B cell (primary cell): Measurements from ENCODE around the gene HSPA12B. TPM values are rescaled to one million over a fixed set of nuclear protein-coding genes. Genes with fewer than 3 reads are reported as not detected.

Source experiments
- ATAC-seq: fragments of 200-7000 bp; cut with Tn5 transposase; one replicate; pipeline ENCODE4 v1.10.0; 2021; ENCODE audit warnings: low read depth, mild to moderate bottlenecking, moderate number of reproducible peaks, moderate library complexity
- CTCF ChIA-PET: fragments of 350-600 bp; sonication (Branson Sonifier 250); formaldehyde crosslinking; loops from one replicate; lab custom pipeline; 2021; ENCODE audit warnings: antibody characterized with exemption, inconsistent platforms; lab: Charles Lee
- POLR2A ChIA-PET: fragments of 350-600 bp; sonication (Branson Sonifier 250); formaldehyde crosslinking; loops from one replicate; lab custom pipeline; 2021; ENCODE audit warnings: antibody characterized with exemption; lab: Charles Lee
- DNase-seq: peaks from one replicate; pipeline ENCODE4 v3.0.0; 2013
- H2AFZ ChIP-seq: 2 replicates; pipeline ENCODE4 v1.6.1; 2012; ENCODE audit warnings: mild to moderate bottlenecking, low read depth, low read length; ENCODE audit not compliant: insufficient read depth, poor library complexity, severe bottlenecking
- H3K27ac ChIP-seq, 2 donors: 1 replicate in 1 of 2; 2 replicates in 1 of 2; pipeline ENCODE4 v1.5.1; 2012 to 2013; ENCODE audit warnings: low read length in 2 of 2, mild to moderate bottlenecking in 2 of 2, moderate library complexity in 1 of 2
- H3K27me3 ChIP-seq, 4 experiments: fragments of 200-600 bp in 1 of 4; sonication (generic) in 1 of 4; replicated peaks in 1 of 4; 1 replicate in 2 of 4; 2 replicates in 2 of 4; pipeline versions ENCODE4 v1.6.1 to v1.7.0; 2013 to 2016; ENCODE audit warnings: low read length in 3 of 4, mild to moderate bottlenecking in 2 of 4, mixed read lengths in 1 of 4, moderate library complexity in 1 of 4; ENCODE audit not compliant: insufficient read depth in 4 of 4, control insufficient read depth in 3 of 4; ENCODE audit errors: control extremely low read depth in 1 of 4
- H3K36me3 ChIP-seq, 2 experiments: replicated peaks in 1 of 2; 1 replicate in 1 of 2; 2 replicates in 1 of 2; pipeline versions ENCODE4 v1.6.1 to v1.7.1; 2013; ENCODE audit warnings: low read length in 1 of 2; ENCODE audit not compliant: insufficient read depth in 2 of 2, control insufficient read depth in 1 of 2; ENCODE audit errors: control extremely low read depth in 1 of 2, extremely low read depth in 1 of 2
- H3K4me1 ChIP-seq, 2 donors: fragments of 200-600 bp in 1 of 2; sonication (generic) in 1 of 2; 1 replicate in 1 of 2; 2 replicates in 1 of 2; pipeline versions ENCODE4 v1.5.1 to v1.6.1; 2013 to 2017; ENCODE audit warnings: low read length in 2 of 2; ENCODE audit not compliant: control insufficient read depth in 2 of 2, insufficient read depth in 2 of 2
- H3K4me2 ChIP-seq: replicated peaks from 2 replicates; pipeline ENCODE3; 2012; ENCODE audit warnings: mild to moderate bottlenecking, low read depth, low read length; ENCODE audit not compliant: poor library complexity, severe bottlenecking
- H3K4me3 ChIP-seq, 5 experiments: fragments of 200-600 bp in 1 of 5; sonication (generic) in 1 of 5; 1 replicate in 3 of 5; 2 replicates in 2 of 5; pipeline versions ENCODE4 v1.5.1 to v1.7.0; 2011 to 2016; ENCODE audit warnings: low read length in 4 of 5, mild to moderate bottlenecking in 4 of 5, low read depth in 2 of 5, control low read depth in 1 of 5, moderate library complexity in 1 of 5; ENCODE audit not compliant: insufficient read depth in 1 of 5; ENCODE audit errors: control extremely low read depth in 1 of 5, extremely low read depth in 1 of 5
- H3K79me2 ChIP-seq: fragments of 200-600 bp; sonication (generic); one replicate; pipeline ENCODE4 v1.6.0; 2016; ENCODE audit warnings: low read length; ENCODE audit not compliant: control insufficient read depth, insufficient read depth
- H3K9ac ChIP-seq: fragments of 200-600 bp; sonication (generic); 2 replicates; pipeline ENCODE4 v1.6.1; 2017; ENCODE audit warnings: mild to moderate bottlenecking, low read length, moderate library complexity
- H3K9me3 ChIP-seq, 3 donors: one replicate each; pipeline versions ENCODE4 v1.6.1 to v1.7.1; 2013; ENCODE audit warnings: low read length in 2 of 3; ENCODE audit not compliant: control insufficient read depth in 2 of 3, insufficient read depth in 1 of 3; ENCODE audit errors: control extremely low read depth in 1 of 3
- H4K20me1 ChIP-seq: 2 replicates; pipeline ENCODE4 v1.6.0; 2012; ENCODE audit warnings: mild to moderate bottlenecking, low read length; ENCODE audit not compliant: insufficient read depth, control insufficient read depth, poor library complexity, severe bottlenecking
- H3K27ac Mint-ChIP-seq: one replicate; pipeline ENCODE4 v1.8.0; 2021; ENCODE audit warnings: mixed read lengths
- H3K27me3 Mint-ChIP-seq: one replicate; pipeline ENCODE4 v1.8.0; 2021; ENCODE audit warnings: mixed read lengths
- H3K4me1 Mint-ChIP-seq: one replicate; pipeline ENCODE4 v1.8.0; 2021; ENCODE audit warnings: mixed read lengths
- H3K4me3 Mint-ChIP-seq: one replicate; pipeline ENCODE4 v1.8.0; 2021; ENCODE audit warnings: mixed read lengths
- H3K9me3 Mint-ChIP-seq: one replicate; pipeline ENCODE4 v1.8.0; 2022; ENCODE audit warnings: mixed read lengths; ENCODE audit not compliant: insufficient read depth
- CTCF ChIP-seq: fragments of 200-600 bp; IDR thresholded peaks from one replicate; pipeline ENCODE4 v1.8.0; 2022; ENCODE audit warnings: antibody characterized with exemption, mild to moderate bottlenecking
- EZH2 ChIP-seq: IDR thresholded peaks from 2 replicates; pipeline ENCODE4 v1.6.1; 2012; ENCODE audit warnings: borderline replicate concordance, low read depth, mild to moderate bottlenecking, moderate library complexity, low read length; ENCODE audit not compliant: insufficient read depth, poor library complexity, severe bottlenecking
- WGBS: methylation state at CpG from one replicate; pipeline ENCODE4 v1.1.5; 2013; ENCODE audit warnings: missing lambda C conversion rate; ENCODE audit not compliant: insufficient coverage; 5-methylcytosine and 5-hydroxymethylcytosine counted together
- intact Hi-C: fragments of 100-400 bp; cut with micrococcal nuclease; formaldehyde crosslinking; loops from one replicate; pipeline ENCODE4 v1.10.0; 2022
- polyA plus RNA-seq: library from polyadenylated mRNA; depleted of rRNA; stranded (reverse); fragments of >200 nt; gene quantifications from 2 replicates; pipeline ENCODE4 v1.2.3, GENCODE V29; 2012
- total RNA-seq, 2 donors: library from RNA; stranded (reverse); fragments of 120-200 nt in 1 of 2; gene quantifications; 1 replicate in 1 of 2; 2 replicates in 1 of 2; pipeline versions ENCODE4 v1.2.3 to v1.2.4, GENCODE V29; 2013 to 2022

Gene HSPA12B
- total and polyA plus RNA-seq, 2 donors (not counting 1 experiment from before 2014, with no cell fraction given), result not detected

- H3K4me3 ChIP-seq, result no peak overlapping the region
- no peak overlapping the region for H3K9ac ChIP-seq
- TF ChIP-seq EZH2, result no peak
- no peak for TF ChIP-seq CTCF
- ChIA-PET POLR2A (no interaction called here), CTCF (no interaction called here)
- H3K4me3 Mint-ChIP-seq, result no peak overlapping the region
- intact Hi-C loops, result no loop called here
- H3K27ac ChIP-seq, result no peak overlapping the region
- H3K36me3 ChIP-seq, result no peaks in the 10 kb centered on the region
- no peak overlapping the region for H3K27ac Mint-ChIP-seq
- no peaks in the 10 kb centered on the region for H3K9me3 Mint-ChIP-seq
- ATAC-seq (no peak), DNase-seq (no peak)
- H3K4me1 ChIP-seq, result no peaks in the 10 kb centered on the region
- peaks cover 48% of the 10 kb centered on the region for H3K27me3 Mint-ChIP-seq
- H3K79me2 ChIP-seq, result no peaks in the 10 kb centered on the region
- H2AFZ ChIP-seq, result no peak overlapping the region
- no peak overlapping the region for H3K4me2 ChIP-seq
- H4K20me1 ChIP-seq, result no peaks in the 10 kb centered on the region
- peaks cover 0 to 24% (median 8%) of the 10 kb centered on the region in 4 experiments for H3K27me3 ChIP-seq
- H3K9me3 ChIP-seq, result no peaks in the 10 kb centered on the region
- H3K4me1 Mint-ChIP-seq, result peaks cover 5% of the 10 kb centered on the region
- 88% methylated on average over 9 of the region's 12 CpGs for WGBS
Measured at GRCh38 chr20:3734111-3734843, 1.8 kb downstream of the HSPA12B start.

- H3K27me3 ChIP-seq, result peaks cover 0 to 27% (median 7%) of the 10 kb centered on the region in 4 experiments
- DNase-seq, result no peak
- intact Hi-C loops, result no loop called here
- H3K27ac Mint-ChIP-seq, result no peak overlapping the region
- peaks cover 37% of the 10 kb centered on the region for H3K27me3 Mint-ChIP-seq
- H2AFZ ChIP-seq, result no peak overlapping the region
- no peaks in the 10 kb centered on the region for H3K4me1 ChIP-seq
- no peak for ATAC-seq
- no peaks in the 10 kb centered on the region for H3K9me3 Mint-ChIP-seq
- CTCF ChIA-PET, result interaction anchor here (1.2 kb wide), 1 partner anchor 17 kb away, joined by 4 read pairs; no protein-coding TSS in a partner anchor
- no peaks in the 10 kb centered on the region for H3K79me2 ChIP-seq
- no peak overlapping the region for H3K4me3 Mint-ChIP-seq
- H3K9ac ChIP-seq, result no peak overlapping the region
- peaks cover 5% of the 10 kb centered on the region for H3K4me1 Mint-ChIP-seq
- H3K36me3 ChIP-seq, result no peaks in the 10 kb centered on the region
- H3K27ac ChIP-seq, result no peak overlapping the region
- H3K9me3 ChIP-seq, result no peaks in the 10 kb centered on the region
- TF ChIP-seq EZH2 (no peak), CTCF (no peak)
- POLR2A ChIA-PET, result no interaction called here
- no peaks in the 10 kb centered on the region for H4K20me1 ChIP-seq
- 100% methylated on average over 1 of the region's 4 CpGs for WGBS
- H3K4me3 ChIP-seq, result no peak overlapping the region
- H3K4me2 ChIP-seq, result no peak overlapping the region
Measured at GRCh38 chr20:3735768-3736167, 3.3 kb downstream of the HSPA12B start.
